ENCODE measurements around the gene TM9SF3. TPM values are rescaled to one million over a fixed set of nuclear protein-coding genes. Genes with fewer than 3 reads are reported as not detected.

Gene TM9SF3
- total RNA-seq, 1 experiment from 2014 or later = 79.3 TPM

- Histone ChIP-seq H3K9me3 (ENCODE audit: control insufficient read depth in 1 of 2, insufficient read depth in 1 of 2, low read depth in 1 of 2, low read length in 2 of 2) (no peaks in the 10 kb centered on the region), H3K4me2 (ENCODE audit: low read length) (no peak overlapping the region), H4K20me1 (ENCODE audit: insufficient read depth) (no peaks in the 10 kb centered on the region), H3K4me3 (replicated peaks in 1 of 2; ENCODE audit: low read depth in 1 of 2, low read length in 2 of 2) (no peak overlapping the region), H2AFZ (ENCODE audit: low read depth, low read length, poor library complexity, severe bottlenecking) (no peak overlapping the region), H3K9ac (ENCODE audit: low read length) (no peak overlapping the region), H3K27me3 (ENCODE audit: insufficient read depth, low read length) (no peaks in the 10 kb centered on the region), H3K9me2 (ENCODE audit: insufficient read depth) (no peaks in the 10 kb centered on the region; the same call in 1 of the 2 replicates), H3K27ac (ENCODE audit: low read depth, low read length) (no peak overlapping the region), H3K79me2 (ENCODE audit: insufficient read depth, low read length) (no peaks in the 10 kb centered on the region), H3K36me3 (ENCODE audit: control insufficient read depth in 1 of 2, insufficient read depth in 2 of 2, low read length in 2 of 2) (no peaks in the 10 kb centered on the region), H3K4me1 (ENCODE audit: control insufficient read depth in 1 of 2, insufficient read depth in 2 of 2, low read length in 2 of 2) (peaks cover 11 to 25% of the 10 kb centered on the region in 2 experiments)
- no TSS peak for BruUV-seq (replicated peaks)
- intact Hi-C loops (cut with micrococcal nuclease) = no loop called here
- ChIA-PET CTCF (no interaction called here), RAD21 (ENCODE audit: low non-redundant PET in 1 of 2, low total read pairs in 2 of 2, uncharacterized antibody in 2 of 2, unreplicated experiment in 2 of 2) (no interaction called here), POLR2A (no interaction called here)
- ATAC-seq (no peak), DNase-seq (ENCODE audit: low read depth, low spot score) (no peak)
- TF ChIP-seq REST (IDR thresholded peaks at IDR 0.05; ENCODE audit: low read depth) = no peak
- no peak for TF ChIP-seq EZH2 (IDR thresholded peaks at IDR 0.05)
- no peak for TF ChIP-seq ZFX (IDR thresholded peaks at IDR 0.05)
- TF ChIP-seq ZBTB33 (IDR thresholded peaks at IDR 0.05; ENCODE audit: extremely low read depth, insufficient replicate concordance, low read length) = no peak
Observed at GRCh38 chr10:96608262-96608661, 21.4 kb upstream of the TM9SF3 start.

All from HCT116 (cell line).